SKM-1 (cell line): ENCODE data around the gene SUGP2.

Source experiments
- DNase-seq: peaks from one replicate; lab custom pipeline; 2025; ENCODE audit not compliant: unreplicated experiment; lab: John Stamatoyannopoulos, UW

The SUGP2 gene

GRCh38 chr19:19033426-19034203 lies at the start of gene SUGP2, which contains the start of gene ARMC6:
Gene SUGP2 (minus strand): TSS chr19:19033517. CDS start chr19:19031071, 2,446 bp downstream.
Gene ARMC6 (plus strand): TSS chr19:19033603. CDS start chr19:19034210, 607 bp downstream.
- DNase-seq: peak; percentile 80

- DNase-seq: no peak
Measured at GRCh38 chr19:19081642-19082151, 48.4 kb upstream of the SUGP2 start.

DNA sequence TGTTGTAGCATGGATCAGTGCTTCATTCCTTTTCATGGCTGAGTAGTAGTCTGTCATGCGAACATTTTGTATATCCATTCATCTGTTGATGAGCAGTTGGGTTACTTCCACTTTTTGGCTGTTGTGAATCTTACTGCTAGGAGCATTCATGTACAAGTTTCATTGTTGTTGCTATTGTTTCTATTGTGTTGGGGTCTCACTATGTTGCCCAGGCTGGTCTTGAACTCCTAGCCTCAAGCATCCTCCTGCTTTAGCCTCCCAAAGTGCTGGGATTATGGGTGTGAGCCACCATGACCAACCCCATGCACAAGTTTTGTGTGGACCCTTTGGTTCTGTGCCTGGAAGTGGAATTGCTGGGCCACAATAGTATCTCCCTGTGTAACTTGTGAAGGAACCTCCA lies 46.3 kb upstream of the SUGP2 start:
- DNase-seq: no peak

DNA sequence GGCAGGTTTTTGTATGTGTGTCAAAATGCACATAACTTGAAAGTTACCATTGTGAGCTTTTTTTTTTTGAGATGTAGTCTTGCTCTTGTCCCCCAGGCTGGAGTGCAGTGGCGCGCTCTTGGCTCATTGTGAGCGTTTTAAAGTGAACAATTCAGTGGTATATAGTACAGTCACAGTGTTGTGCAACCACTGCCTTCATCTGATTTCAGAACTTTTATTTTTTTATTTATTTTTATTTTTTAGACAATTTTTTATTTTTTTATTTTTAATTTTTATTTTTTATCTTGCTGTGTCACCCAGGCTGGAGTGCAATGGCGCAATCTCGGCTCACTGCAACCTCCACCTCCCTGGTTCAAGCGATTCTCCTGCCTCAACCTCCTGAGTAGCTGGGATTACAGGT lies 45.5 kb upstream of the SUGP2 start:
- no peak for DNase-seq

GRCh38 chr19:19077103-19077502 lies 43.8 kb upstream of the SUGP2 start:
- no peak for DNase-seq

- no peak for DNase-seq
Measured at GRCh38 chr19:19076476-19076875, 43.2 kb upstream of the SUGP2 start.

GRCh38 chr19:19075126-19075525 lies 41.8 kb upstream of the SUGP2 start:
- DNase-seq: no peak

- no peak for DNase-seq
Measured at GRCh38 chr19:19074196-19074882, 41.0 kb upstream of the SUGP2 start.

DNA sequence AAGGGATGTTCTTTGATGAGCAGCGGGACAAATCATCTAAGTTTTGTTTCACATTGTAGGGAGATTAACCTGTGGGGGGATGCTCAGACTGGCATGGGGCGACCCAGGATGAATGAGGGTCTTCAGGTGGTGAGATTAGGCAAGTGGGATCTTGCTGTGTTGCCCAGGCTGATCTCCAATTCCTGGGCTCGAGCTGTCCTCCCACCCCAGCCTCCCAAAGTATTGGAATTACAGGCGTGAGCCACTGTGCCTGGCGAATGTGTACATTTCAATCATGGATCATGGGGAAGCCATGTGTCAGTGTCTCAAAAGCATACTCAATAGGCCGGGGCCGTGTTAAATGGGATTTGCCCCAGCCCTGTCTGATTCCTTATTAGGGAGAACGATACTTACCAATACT lies 38.6 kb upstream of the SUGP2 start:
- no peak for DNase-seq

DNA sequence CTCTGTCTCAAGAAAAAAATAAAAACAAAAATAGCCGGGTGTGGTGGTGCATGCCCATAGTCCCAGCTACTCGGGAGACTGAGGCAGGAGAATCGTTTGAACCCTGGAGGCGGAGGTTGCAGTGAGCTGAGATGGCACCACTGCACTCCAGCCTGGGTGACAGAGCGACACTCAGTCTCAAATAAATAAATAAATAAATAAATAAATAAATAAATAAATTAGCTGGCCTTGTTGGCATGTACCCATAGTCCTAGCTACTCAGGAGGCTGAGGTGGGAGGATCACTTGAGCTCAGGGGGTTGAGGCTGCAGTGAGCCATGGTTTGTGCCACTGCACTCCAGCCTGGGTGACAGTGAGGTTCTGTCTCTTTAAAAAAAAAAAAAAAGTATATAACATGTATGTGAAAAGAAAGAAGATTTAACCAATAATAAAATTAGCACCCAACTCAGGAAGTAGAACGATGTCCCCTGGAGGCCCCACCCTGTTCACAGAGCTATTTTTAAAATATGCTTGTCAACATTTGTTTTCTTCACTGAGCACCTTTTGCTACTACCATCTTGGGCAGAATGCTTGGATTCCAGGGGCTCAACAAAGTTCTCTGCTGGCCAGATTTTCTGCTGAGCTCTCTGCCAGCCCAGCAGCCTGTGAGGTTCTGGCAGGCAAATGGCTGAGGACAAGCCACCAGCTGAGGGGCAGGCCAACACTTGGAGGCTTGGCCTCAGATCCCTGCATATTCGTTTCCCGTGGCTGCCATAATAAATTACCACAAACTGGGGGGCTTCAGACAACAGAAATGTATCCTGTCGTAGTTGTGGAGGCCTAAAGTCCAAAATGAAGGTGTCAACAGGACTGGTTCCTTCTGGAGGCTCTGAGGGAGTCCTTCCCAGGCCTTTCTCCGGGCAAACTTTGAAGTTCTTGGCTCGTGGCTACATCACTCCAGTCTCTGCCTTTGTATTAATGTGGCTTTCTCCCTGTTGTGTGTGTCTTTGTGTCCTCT lies 35.6 kb upstream of the SUGP2 start:
- no peak for DNase-seq

DNA sequence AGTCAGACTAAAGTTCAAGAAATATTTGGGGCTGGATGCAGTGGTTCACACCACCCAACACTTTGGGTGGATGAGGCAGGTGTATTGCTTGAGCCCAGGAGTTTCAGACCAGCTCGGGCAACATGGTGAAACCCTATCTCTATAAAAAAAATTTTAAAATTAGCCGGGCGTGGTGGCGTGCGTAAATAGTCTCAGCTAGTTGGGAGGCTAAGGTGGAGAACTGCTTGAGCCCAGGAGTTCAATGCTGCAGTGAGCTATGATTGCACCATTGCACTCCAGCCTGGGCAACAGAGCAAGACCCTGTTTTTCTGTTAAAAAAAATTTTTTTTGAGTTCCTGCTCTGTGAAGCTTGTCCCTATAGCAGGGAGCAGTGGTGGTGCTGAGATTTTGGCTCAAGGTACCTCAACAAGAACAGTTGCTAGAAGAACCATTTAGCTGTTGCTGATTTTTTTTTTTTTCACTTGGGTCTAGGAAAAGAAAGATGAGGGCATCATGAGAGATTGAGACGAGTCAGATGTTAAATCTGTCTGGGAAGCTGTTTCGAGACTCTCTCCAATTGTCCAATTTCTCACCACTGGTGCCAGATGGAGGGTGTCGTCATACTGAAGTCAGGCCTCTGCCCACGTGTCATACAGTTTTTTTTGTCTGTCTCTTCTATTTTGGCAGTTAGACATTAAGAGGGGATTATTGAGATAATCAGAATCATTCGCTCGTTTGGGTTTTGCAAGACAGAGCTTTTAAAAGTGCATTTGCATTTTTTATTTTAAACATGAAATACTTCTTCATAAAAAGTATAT lies 34.2 kb upstream of the SUGP2 start:
- no peak for DNase-seq

DNA sequence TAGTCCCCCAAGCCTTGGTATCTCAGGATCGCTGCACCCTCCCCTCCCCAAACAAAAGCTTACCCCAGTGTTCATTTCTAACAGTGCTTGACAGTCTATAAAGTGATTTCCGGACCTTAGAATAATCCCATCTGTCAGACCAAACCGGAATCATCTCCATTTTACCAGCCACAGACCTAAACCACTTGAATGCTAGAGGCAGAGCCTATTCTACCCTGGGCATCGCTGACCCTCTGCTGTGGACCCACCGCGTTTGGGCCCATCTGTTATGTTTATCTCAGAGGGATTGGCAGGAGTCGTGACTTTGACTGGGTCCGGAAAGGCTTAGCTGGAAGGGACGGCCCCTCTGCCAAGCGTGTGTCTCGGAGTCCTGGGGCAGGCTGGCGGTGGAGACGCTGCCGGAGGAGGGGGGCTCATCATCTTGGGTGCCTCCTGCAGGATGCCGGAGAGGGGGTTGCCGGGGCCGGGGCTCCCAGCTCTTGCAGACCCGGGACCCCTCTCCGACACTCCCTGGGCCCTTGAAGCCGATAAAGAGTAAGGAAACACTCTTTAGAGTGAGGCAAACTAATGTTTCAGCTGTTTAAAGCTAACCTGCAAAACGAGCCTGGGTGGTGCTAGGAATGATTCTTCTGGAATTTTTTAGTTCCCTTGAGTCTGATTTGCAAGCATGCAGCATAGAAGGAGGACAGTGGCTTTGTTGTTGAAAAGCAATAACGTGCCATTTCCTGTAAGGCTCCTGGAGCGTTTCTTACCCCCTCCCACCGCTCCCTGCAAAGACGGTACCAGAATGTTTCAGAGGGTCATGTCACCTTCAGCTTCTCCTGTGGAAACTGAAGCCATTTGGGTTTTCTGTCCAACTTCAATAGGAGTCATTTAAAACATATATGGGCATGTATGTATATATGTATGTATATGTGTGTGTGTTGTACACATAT lies 31.8 kb upstream of the SUGP2 start:
- no peak for DNase-seq

DNA sequence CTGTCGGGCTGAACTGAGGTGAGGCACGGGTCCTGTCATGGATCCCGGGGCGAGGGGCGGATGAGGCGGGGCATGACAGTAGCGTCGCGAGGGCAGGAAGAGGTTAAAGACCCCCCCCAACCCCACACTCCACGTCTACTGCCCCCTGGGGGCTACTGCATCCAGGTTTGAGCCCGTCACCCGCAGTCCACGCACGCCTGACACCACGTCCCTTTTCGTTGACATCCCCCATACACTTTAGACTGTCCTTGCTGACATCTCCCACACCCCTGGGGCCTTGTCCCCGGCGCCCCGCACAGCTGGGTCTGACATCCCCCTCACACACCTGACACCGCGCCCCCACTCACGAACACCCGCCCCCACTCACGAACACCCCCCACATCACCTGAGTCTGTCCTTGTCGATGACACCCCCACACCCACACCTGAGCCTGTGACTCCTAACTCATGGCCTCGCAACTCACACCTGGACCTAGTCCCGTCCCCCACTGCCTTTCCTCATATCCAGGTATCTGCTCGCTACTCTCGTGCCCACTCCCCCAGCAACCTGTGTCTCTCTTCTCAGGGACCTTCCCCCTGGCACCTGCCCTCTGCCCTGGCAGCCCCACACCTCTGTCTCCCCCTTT lies 30.9 kb upstream of the SUGP2 start:
- no peak for DNase-seq

GRCh38 chr19:19063183-19064097 lies 30.1 kb upstream of the SUGP2 start, which contains the start of gene SLC25A42:
Gene SLC25A42 (plus strand): TSS chr19:19063994. CDS start chr19:19096125, 32,131 bp downstream.
- DNase-seq: peak; percentile 96

GRCh38 chr19:19062454-19063182 lies 29.3 kb upstream of the SUGP2 start:
- DNase-seq: no peak

DNA sequence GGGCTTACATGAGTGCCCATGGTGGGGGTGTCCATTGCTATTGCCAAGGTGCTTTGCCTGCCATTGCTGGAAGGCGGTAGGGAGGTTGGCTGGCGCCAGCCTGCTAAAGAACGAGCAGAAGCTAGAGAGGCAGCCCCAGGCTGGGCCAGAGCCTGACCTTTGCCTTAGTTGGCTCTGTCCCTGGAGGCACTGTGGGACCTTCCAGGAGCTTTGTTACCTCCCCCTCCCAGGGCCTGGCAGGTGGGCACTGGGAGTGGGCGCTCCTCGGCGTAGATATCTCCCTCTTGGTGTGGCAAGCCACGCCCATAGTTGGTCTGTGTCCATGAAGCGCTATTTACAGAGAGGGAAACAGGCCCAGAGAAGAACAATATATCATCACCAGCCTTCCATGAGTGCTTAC lies 28.2 kb upstream of the SUGP2 start:
- DNase-seq: no peak
